HG02973 (cell line): ENCODE results near the gene RBMX2.

Experiments
- ATAC-seq: cut with Tn5 transposase; IDR thresholded peaks from one replicate; pipeline ENCODE4 v1.9.1; 2021; ENCODE audit warnings: moderate library complexity; ENCODE audit not compliant: unreplicated experiment

The RBMX2 gene

GRCh38 chrX:130444641-130445336, 43.0 kb downstream of the RBMX2 start:
- ATAC-seq = no peak

GRCh38 chrX:130446974-130447373, 45.2 kb downstream of the RBMX2 start:
- ATAC-seq = no peak
